Measurements from ENCODE around the gene PDZD7. TPM values are rescaled to one million over a fixed set of nuclear protein-coding genes. Genes with fewer than 3 reads are reported as not detected.

Gene PDZD7
- polyA plus RNA-seq, 1 of the 3 experiments (the other 2 are of a cell fraction): 1.9 TPM

DNA sequence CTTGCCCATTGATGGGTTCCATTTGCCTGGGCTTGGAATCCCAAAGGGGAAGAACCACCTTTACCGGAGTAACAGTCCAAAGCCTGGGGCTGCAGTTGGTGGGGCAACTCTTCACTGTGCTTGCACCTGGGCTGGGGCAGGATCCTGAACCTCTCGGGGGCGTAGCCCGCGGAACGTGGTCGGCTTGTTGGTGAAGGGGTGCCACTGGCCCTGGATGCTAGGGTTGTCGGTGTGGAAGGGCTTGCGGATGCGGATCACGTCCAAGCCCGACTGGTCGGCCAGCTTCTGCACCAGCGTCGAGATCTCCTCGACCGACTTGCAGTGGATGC, 44.3 kb downstream of the PDZD7 start (continued):
- TF ChIP-seq NRF1 (IDR thresholded peaks at IDR 0.05; ENCODE audit: low read depth, low read length): no peak

DNA sequence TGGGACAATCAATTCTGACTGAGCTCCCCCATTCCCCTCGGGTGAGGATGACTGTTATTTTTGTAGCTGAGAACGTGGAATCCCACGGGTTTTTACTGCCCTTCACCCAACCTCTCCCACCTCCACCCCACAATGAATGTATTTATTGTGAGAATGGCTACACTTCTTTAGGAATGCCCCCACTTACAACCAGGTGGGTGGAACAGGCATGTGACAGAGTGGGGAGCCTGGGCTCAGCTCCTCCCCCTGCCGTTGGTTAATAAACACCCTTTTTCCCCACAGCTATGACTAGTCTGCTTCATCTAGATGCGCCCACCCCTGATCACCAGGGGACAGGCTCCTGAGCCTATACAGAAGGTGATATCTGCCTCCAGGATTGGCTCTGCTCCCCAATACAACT, 45.6 kb downstream of the PDZD7 start:
- ChIA-PET POLR2A (no interaction called here), CTCF (interaction anchor here (1.1 to 24.5 kb wide), 7 partner anchors 9 to 68 kb away, joined by 3 to 443 read pairs (median 4); partner anchors contain the start of genes LZTS2 and SEMA4G)
- Histone ChIP-seq H3K9me2 (no peaks in the 10 kb centered on the region), H3K9me3 (no peaks in the 10 kb centered on the region), H3K79me2 (ENCODE audit: insufficient read depth) (peaks cover 50% of the 10 kb centered on the region), H3K4me1 (ENCODE audit: control insufficient read depth in 1 of 2, insufficient read depth in 2 of 2, low read depth in 1 of 2, low read length in 1 of 2) (peaks cover 21 to 41% of the 10 kb centered on the region in 2 experiments), H4K20me1 (ENCODE audit: insufficient read depth) (0 out of 2 replicates have a peak, but pooled peaks cover 2% of the 10 kb centered on the region), H3F3A (replicated peaks; ENCODE audit: insufficient read depth) (no peaks in the 10 kb centered on the region), H3K9ac (no peak overlapping the region), H3K27ac (ENCODE audit: low read depth in 2 of 2, low read length in 1 of 2) (no peak overlapping the region), H3K4me3 (ENCODE audit: low read depth in 2 of 2, low read length in 1 of 2) (no peak overlapping the region), H3K27me3 (ENCODE audit: insufficient read depth) (no peaks in the 10 kb centered on the region), H3K4me2 (no peak overlapping the region), H2AFZ (ENCODE audit: low read depth) (no peak overlapping the region), H3K36me3 (replicated peaks in 1 of 2; ENCODE audit: control insufficient read depth in 1 of 2, insufficient read depth in 2 of 2, low read length in 1 of 2) (peaks cover 21 to 47% of the 10 kb centered on the region in 2 experiments)
- 84% methylated on average over 5 of the region's 5 CpGs for WGBS (ENCODE audit: low lambda C conversion rate)
- no peak for DNase-seq
- TF ChIP-seq POLR2AphosphoS5 (IDR thresholded peaks at IDR 0.05; ENCODE audit: low read depth, low read length) (peak; percentile 9; the same call in 1 of the 2 replicates), EP300 (IDR thresholded peaks at IDR 0.05; ENCODE audit: borderline replicate concordance in 1 of 2, low read depth in 1 of 2, low read length in 1 of 2) (no peak), RFX5 (IDR thresholded peaks at IDR 0.05; ENCODE audit: low read length) (no peak)

DNA sequence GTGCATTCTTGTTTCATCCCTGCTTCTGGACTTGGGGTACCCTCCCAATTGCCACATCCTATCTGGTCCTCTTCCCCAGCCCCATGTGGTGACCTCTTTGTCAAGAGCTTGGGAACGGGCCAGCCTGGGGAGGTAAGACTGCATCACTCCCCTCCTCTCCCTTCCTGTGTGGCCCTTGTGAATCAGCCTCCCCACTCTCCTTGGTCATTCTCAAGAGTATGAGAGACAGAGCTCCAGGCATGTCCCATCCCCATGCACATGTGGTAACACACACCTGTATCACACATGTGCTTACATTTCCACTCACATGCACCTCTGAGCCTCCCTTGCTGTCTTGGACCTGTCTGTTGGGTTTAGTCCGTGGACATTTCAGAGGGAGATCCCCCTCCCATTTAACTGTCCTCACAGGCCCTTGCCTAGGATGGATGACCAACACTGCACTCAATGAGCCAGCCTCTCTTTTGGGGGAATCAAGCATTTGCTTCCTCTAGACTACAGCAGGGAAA, 46.2 kb downstream of the PDZD7 start:
- H3K9ac ChIP-seq: no peak overlapping the region
- peaks cover 19 to 47% of the 10 kb centered on the region in 2 experiments for H3K36me3 ChIP-seq (replicated peaks in 1 of 2; ENCODE audit: control insufficient read depth in 1 of 2, insufficient read depth in 2 of 2, low read length in 1 of 2)
- H2AFZ ChIP-seq (ENCODE audit: low read depth): no peak overlapping the region
- DNase-seq: no peak
- H3K4me1 ChIP-seq (ENCODE audit: control insufficient read depth in 1 of 2, insufficient read depth in 2 of 2, low read depth in 1 of 2, low read length in 1 of 2): peaks cover 21 to 35% of the 10 kb centered on the region in 2 experiments
- no peaks in the 10 kb centered on the region for H3K9me2 ChIP-seq
- POLR2A ChIA-PET: no interaction called here
- no peaks in the 10 kb centered on the region for H3F3A ChIP-seq (replicated peaks; ENCODE audit: insufficient read depth)
- H3K79me2 ChIP-seq (ENCODE audit: insufficient read depth): peaks cover 44% of the 10 kb centered on the region
- CTCF ChIA-PET: interaction anchor here (1.2 to 24.5 kb wide), 5 partner anchors 10 to 45 kb away, joined by 3 to 443 read pairs (median 4); partner anchors contain the start of genes LZTS2 and SEMA4G
- H4K20me1 ChIP-seq (ENCODE audit: insufficient read depth): no peaks in the 10 kb centered on the region
- TF ChIP-seq RCOR1 (IDR thresholded peaks at IDR 0.05; ENCODE audit: low read length) (no peak), EZH2phosphoT487 (IDR thresholded peaks at IDR 0.05; ENCODE audit: borderline replicate concordance, low read depth) (no peak), YY1 (IDR thresholded peaks at IDR 0.05; ENCODE audit: low read depth) (no peak), RFX5 (IDR thresholded peaks at IDR 0.05; ENCODE audit: low read length) (no peak)
- TF ChIP-seq, protein P1, sequence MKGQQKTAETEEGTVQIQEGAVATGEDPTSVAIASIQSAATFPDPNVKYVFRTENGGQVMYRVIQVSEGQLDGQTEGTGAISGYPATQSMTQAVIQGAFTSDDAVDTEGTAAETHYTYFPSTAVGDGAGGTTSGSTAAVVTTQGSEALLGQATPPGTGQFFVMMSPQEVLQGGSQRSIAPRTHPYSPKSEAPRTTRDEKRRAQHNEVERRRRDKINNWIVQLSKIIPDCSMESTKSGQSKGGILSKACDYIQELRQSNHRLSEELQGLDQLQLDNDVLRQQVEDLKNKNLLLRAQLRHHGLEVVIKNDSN (IDR thresholded peaks at IDR 0.05; ENCODE audit: borderline replicate concordance, low read depth): no peak
- WGBS (ENCODE audit: low lambda C conversion rate): 100% methylated on average over 2 of the region's 2 CpGs
- no peak overlapping the region for H3K4me3 ChIP-seq (ENCODE audit: low read depth in 2 of 2, low read length in 1 of 2)
- no peak overlapping the region for H3K27ac ChIP-seq (ENCODE audit: low read depth in 2 of 2, low read length in 1 of 2)
- H3K9me3 ChIP-seq: no peaks in the 10 kb centered on the region
- H3K4me2 ChIP-seq: no peak overlapping the region
- no peaks in the 10 kb centered on the region for H3K27me3 ChIP-seq (ENCODE audit: insufficient read depth)
